ENCODE measurements around the gene NUDT16L1.

The NUDT16L1 gene

DNA sequence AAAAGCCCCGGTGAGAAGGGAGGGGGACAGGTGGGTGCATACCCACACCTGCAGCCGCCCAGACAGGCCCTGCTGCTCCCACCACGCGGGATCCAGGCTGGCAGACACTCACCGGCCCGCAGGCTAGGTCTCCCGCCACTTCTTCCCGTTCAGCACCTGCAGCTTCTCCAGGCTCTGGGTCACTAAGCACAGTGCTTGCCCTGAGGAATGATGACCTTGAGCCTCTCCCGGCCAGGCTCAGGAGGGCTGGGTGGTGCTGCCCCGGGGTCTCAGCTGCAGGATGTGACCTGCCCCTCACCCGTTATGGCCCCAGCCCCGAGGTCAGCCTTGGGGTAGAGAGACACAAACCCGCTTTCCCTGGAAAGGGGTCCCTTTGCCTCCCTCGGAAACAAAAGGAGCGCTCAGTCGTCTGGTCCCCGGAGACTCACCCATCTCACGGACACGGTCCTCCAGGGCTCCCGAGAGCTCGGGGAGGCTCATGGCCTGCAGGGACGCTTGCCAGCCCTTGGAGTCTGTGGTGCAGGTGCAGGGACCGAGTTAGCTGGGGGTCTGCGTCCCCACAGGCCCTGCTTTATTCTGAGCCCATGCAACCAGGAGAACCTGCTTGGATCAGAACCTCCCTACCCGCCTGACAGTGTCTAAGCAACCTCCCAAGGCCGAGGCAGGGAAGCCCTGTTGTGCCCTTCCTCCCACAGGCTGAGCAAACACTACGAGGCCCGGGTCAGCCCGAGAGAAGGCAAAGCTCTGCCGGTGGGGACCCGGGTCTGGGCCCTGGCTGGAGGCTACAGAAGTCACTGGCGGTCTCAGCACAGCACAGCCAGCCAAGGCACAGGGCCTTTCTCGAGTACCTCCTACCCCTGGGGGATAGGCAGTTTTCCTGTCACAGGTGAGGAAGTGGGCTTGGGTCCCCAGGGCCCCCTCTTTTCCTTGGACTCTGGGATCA lies 3.8 kb downstream of the NUDT16L1 start:
- no peak for TF ChIP-seq CTCF (IDR thresholded peaks at IDR 0.05; ENCODE audit: low read depth, low read length)
- no peak for DNase-seq (ENCODE audit: extremely low read depth, low read depth)

DNA sequence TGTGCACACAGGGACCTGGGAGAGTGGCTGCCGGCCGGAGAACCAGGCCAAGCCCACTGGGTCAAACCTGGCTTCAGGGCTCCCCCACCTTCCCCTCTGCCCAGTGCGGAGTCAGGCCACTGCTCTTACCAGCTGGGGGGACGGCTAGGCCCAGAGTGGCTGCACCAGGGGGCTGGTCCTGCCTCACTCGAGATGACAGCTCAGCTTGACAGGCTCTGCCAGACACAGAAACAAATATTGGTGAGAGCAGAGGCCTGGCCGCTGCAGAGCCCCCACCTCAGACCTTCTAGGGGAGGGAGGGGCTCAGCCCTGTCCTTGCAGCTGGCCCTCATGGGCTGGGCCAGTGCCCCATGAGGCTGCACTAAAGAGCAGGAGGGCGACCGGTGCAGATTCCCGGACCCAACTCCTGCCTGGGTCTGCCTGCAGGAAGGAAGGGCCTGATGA lies 4.5 kb downstream of the NUDT16L1 start:
- DNase-seq (ENCODE audit: extremely low read depth, low read depth): no peak
- no peak for TF ChIP-seq CTCF (IDR thresholded peaks at IDR 0.05; ENCODE audit: low read depth, low read length)

DNA sequence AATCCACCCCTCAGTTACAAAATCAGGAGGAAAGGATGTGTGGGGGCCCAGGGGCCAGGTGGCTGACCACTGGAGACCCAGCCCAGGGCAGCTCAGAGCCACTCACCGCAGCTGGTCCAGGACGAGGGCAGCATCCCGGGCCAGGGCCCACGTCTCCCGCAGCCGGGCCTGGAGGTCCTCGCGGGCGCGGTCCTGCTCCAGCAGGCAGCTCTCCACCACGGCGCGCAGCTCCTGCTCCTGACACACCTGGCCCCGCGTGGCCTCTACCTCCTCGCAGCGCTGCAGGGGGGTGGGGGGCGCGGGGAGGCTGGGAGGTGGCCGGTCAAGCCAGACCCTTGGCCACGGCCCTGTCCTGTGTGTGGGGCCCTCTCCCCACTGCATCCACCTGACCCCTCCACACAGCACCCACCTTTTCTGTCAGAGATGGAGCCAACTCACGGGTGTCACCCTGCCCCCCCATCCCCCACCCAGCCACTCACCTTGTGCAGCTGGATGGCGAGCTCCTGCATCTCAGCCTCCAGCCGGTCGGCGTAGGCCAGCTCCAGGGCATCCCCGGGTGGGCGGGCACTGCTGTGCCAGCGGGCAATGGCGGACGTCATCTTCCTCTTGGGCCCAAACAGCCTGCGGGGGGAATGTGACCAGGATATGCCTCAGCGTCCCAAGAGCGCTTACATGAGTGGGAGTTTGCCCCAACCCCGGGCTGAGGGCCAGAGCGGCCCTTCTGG lies 5.1 kb downstream of the NUDT16L1 start:
- DNase-seq (ENCODE audit: extremely low read depth, low read depth): no peak

DNA sequence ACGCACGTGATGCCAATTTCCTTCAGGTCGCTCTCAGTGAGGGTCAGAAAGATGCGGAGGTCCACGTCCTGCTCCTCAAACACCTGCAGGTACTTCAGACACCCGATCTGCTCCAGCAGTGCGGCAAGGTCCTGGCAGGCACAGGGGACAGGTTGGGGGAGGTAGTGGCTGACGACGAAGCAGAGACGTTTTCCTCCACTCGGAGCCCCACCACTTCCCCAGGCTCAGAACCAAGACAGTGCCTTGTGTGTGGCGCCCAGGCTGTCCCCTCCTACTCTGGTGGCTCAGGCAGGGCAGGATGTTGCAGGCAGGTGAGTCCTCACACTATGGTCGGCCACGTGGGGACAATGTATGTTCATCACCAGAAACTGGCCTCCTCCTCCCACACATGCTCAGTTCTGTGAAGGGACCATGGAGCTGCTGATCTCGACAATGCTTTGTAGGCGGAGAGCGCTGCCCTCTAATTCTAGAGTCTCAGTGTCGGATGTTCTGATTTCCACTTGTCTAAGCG lies 5.7 kb downstream of the NUDT16L1 start:
- no peak for TF ChIP-seq CTCF (IDR thresholded peaks at IDR 0.05; ENCODE audit: low read depth, low read length)
- no peak for DNase-seq (ENCODE audit: extremely low read depth, low read depth)

More for the DNA sequence above, 5.1 kb downstream of the NUDT16L1 start:
- no peak for TF ChIP-seq CTCF (IDR thresholded peaks at IDR 0.05; ENCODE audit: low read depth, low read length)

- no peak for DNase-seq (ENCODE audit: extremely low read depth, low read depth)
Measured at GRCh38 chr16:4700380-4700996, 7.1 kb downstream of the NUDT16L1 start.

More at GRCh38 chr16:4700380-4700996, 7.1 kb downstream of the NUDT16L1 start:
- TF ChIP-seq CTCF (IDR thresholded peaks at IDR 0.05; ENCODE audit: low read depth, low read length): no peak

Data from AG09319 (cell line).